Right hindlimb (tissue), 1 donor: Measurements from ENCODE around the gene GPR137B.

ENCODE experiments used
- DNase-seq: peaks from one replicate; pipeline ENCODE4 v3.0.0-alpha.2; 2018

The GPR137B gene

GRCh38 chr1:236142253-236143103, at the start of gene GPR137B:
Gene GPR137B, plus strand, starts transcription at chr1:236142539. Its CDS starts 84 bp downstream, at chr1:236142623.
- DNase-seq: peak; percentile 68

GRCh38 chr1:236092899-236093298, 49.4 kb upstream of the GPR137B start:
- DNase-seq: no peak

- no peak for DNase-seq
Observed at GRCh38 chr1:236095705-236096520, 46.4 kb upstream of the GPR137B start.

- peak; percentile 91 for DNase-seq
Observed at GRCh38 chr1:236096660-236097482, 45.5 kb upstream of the GPR137B start.

GRCh38 chr1:236098267-236098666, 44.1 kb upstream of the GPR137B start:
- DNase-seq: no peak

GRCh38 chr1:236099355-236099974, 42.9 kb upstream of the GPR137B start:
- DNase-seq: peak; percentile 76

- no peak for DNase-seq
Observed at GRCh38 chr1:236100799-236101198, 41.5 kb upstream of the GPR137B start.

GRCh38 chr1:236101233-236102200, 40.8 kb upstream of the GPR137B start:
- DNase-seq: no peak

GRCh38 chr1:236102611-236103010, 39.7 kb upstream of the GPR137B start:
- no peak for DNase-seq

- no peak for DNase-seq
Observed at GRCh38 chr1:236103059-236103458, 39.3 kb upstream of the GPR137B start.

GRCh38 chr1:236103646-236104218, 38.6 kb upstream of the GPR137B start:
- DNase-seq: peak; percentile 61

- DNase-seq: no peak
Observed at GRCh38 chr1:236107121-236107907, 35.0 kb upstream of the GPR137B start.

GRCh38 chr1:236108027-236108648, 34.2 kb upstream of the GPR137B start:
- no peak for DNase-seq

GRCh38 chr1:236110137-236110536, 32.2 kb upstream of the GPR137B start:
- no peak for DNase-seq

- DNase-seq: no peak
Observed at GRCh38 chr1:236111527-236112331, 30.6 kb upstream of the GPR137B start.

- no peak for DNase-seq
Observed at GRCh38 chr1:236112332-236112627, 30.1 kb upstream of the GPR137B start.

- DNase-seq: no peak
Observed at GRCh38 chr1:236113324-236114032, 28.9 kb upstream of the GPR137B start.

GRCh38 chr1:236114076-236114747, 28.1 kb upstream of the GPR137B start:
- no peak for DNase-seq
